Superior temporal gyrus (tissue), 1 donor: ENCODE measurements around the gene POLR1A.

Source experiments
- DNase-seq: peaks from one replicate; pipeline ENCODE4 v3.0.0-alpha.2; 2016; ENCODE audit errors: extremely low spot score

POLR1A gene

DNA sequence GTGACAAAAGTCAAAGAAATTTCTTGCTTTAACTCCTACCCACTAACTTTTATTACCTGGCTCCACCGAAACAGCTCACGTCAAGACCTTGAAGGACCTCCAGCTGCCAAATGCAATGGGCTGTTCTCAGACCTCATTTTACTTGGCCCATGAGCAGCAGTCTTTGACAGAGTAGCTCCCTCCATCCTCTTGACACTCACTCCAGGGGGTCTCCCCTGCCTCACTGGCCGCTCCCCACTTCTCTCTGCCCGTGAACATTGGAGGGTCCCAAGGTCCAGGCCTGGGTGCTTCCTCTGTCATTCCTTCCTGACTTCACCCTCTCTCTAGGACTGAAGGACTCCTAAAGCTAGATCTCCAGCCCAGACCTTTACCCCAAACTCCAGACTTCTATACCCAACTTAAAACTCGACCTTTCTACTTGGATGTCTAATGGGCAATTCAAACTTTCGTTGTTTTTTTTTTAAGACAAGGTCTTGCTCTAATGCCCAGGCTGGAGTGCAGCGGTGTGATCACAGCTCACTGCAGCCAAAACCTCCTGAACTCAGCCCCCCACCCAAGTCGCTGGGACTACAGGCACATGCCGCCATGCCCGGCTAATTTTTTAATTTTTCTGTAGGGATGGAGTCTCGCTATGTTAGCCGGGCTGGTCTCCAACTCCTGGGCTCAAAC is 124.0 kb downstream of the POLR1A start:
- no peak for DNase-seq

DNA sequence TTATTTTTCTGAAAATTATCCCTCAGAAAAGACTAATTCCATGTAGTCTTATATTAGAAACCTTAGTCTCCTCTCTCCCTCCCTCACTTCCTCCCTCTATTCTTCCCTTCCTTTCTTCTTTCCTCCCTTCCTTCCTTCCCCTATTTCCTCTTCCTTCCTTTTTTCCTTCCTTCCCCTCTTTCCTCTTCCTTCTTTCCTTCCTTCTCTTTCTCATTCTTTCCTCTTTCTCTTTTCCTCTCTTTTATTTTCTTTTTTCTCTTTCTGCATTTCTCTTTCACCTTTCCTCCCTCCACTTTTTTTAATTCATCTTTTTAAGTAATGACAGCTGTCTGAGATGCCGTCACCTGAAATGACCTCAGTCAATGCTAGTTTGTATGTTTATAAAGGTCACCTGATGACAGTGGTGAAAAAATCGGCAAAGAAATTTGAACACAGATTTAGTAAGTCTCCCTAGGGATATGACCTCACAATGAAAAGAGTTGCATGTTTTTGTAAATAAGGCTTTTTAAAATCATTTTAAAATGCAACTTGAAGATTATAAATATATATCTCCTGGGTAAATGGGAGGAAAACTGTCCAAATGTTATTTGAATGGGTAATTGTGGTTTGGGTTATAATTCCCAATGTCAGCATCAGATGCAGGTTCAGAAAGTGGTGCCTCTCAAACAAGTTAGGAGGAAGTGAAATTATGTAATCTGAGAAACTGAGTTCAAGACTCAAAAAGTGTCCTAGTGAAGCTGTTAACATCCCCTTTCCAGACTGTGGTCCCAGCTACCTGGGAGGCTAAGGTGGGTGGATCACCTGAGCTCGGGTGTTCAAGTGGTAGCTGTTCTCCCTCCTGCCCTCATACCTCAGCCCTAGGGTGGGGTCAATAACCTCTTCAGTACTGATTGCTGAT is 126.6 kb downstream of the POLR1A start:
- no peak for DNase-seq

DNA sequence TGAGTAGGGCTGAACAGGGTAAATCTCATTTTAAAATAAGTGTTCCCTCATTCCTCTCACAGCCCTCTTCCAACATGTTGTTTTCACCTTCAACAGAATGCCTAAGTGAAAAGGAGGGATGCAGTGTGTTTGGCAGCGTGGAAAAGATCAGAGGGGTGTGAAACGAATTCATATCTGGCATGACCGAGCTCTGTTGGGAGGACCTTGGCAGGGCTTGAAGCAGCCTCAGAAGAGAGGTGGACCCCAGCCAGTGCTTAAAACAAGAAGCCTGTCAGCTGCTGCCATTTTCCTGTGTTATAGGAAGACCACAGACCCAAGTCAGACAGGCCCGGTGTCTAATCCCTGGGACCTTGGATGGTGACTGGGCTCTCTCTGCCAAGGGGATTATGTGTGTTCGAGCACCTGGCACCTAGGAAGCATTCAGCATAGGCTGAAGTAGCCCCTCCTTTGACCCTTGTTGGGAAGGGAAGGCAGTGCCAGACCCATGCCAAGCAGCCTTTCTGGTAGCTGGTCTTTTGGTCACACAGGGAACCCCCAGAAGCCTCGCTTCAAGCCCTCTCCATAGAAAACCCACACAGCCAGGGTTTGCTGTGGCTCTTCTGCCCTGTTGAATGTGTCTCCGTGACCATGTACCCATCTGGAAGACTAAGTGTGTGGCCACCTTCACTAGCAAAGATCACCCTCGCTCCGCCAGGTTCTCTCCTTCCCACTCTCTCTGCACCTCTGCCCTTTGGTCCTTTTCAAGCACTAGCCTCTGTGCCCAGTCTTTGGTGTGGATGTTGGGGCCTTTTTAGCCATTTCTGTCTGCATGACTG is 129.4 kb downstream of the POLR1A start:
- DNase-seq: no peak

DNA sequence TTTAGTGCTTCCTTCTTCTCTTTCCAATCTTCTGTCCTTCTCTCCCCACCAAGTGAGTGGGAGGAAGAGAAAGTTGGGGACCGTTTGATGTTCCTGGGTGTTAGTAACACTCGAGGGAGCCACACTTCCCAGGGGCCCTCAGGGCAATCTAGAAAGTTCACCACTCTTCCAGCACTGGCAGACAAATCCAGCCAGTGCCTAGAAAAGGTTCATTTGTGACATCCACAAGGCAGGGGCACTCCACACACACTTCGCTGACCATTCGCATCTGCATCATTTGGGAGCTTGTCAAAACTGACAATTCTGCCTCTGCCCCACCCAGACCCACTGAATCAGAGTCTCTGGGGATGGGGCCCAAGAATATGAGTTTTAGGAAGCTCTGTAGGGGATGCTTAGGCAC is 130.1 kb downstream of the POLR1A start:
- no peak for DNase-seq

DNA sequence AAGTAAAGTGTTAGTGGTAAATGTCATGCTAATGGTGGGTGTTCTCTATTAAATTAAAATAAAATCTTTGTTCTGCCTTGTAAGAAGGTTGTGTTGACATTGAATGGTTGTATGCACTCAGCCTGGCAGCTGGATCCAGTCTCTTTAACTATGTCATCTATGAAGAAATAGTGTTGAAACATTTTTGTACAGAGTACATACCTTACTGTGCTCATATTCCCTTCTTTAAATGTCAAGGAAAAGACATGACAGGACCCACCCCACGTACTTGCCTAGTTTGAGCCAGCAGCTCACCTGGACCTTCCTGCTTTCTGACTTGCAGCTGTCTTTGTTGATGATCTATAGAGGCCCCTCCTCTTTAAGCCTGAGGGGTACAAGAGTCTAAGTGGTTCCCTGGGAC is 131.3 kb downstream of the POLR1A start:
- DNase-seq: no peak

DNA sequence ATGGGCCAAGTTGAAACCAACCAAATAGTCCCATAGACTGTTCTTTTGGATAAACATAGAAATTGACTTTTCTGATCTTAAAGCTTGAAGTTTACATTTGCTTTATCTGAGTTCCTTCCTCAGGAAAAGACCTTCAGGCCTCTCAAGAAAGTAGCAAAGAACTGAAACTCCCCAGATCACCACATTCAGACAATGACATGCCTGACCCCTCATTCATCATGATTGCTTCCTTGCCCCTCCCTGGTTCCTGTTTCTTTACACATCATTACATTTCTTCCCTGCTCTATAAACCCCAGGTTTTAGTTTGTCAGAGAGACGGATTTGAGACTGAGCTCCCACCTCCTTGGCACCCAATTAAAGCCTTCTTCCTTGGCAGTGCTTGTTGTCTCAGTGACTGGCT is 133.3 kb downstream of the POLR1A start:
- DNase-seq: no peak

DNA sequence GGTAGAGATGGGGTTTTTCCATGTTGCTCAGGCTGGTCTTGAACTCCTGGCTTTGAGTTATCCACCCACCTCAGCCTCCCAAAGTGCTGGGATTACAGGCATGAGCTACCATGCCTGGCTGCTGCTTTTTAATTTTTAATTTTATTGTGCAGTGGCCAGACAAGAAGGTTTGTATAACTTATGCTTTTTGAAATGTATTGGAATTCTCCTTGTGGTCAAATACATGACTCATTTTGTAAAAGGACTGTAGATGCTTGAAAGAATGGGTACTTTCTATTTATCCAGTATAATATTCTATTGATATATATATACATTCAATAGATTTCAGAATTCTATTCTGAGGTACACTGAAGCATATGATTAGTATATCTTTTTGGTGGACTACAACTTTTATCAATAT is 134.3 kb downstream of the POLR1A start:
- no peak for DNase-seq
